ENCODE results near the gene AMFR.

AMFR gene

DNA sequence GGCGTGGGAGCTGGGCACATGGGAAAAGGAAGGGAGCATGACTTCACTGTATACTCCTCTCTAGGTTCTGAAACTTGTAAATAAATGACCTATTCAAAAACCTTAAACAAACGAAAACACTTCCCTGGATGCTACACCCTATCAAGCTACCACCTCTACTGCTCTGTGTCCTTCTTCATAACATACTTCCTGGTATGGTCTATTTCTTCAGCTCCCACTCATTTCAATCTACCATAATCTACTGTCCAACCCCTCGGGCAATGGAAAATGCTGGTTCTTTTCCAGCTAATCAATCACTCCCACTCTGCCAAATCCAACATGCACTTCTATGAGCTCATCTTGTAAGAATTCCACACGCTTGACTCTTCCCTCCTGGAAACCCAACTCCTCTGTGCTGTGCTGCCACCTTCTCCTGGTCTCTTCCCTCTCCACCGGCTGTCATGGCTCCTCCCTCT is 42.4 kb downstream of the AMFR start:
- Histone ChIP-seq H3K4me1 (ENCODE audit: control insufficient read depth, insufficient read depth, low read length) (no peaks in the 10 kb centered on the region), H3K9me3 (ENCODE audit: control insufficient read depth, insufficient read depth, low read depth, low read length) (no peaks in the 10 kb centered on the region), H3K27ac (ENCODE audit: extremely low read depth, low read depth, low read length) (no peak overlapping the region), H3K4me3 (ENCODE audit: low read depth, low read length) (no peak overlapping the region), H3K36me3 (ENCODE audit: control insufficient read depth in 2 of 2, insufficient read depth in 1 of 2, low read length in 2 of 2) (peaks cover 20 to 98% of the 10 kb centered on the region in 2 experiments; a peak in 2 of 3 replicates)
- CTCF ChIA-PET = interaction anchor here (0.6 to 2.1 kb wide), 6 partner anchors 18 to 50 kb away, joined by 3 to 11 read pairs (median 4); no protein-coding TSS in a partner anchor
- POLR2A ChIA-PET = interaction anchor here (0.6 to 1.8 kb wide), 6 partner anchors 12 to 70 kb away, joined by 3 to 7 read pairs (median 5); partner anchors contain the start of genes NUDT21 and OGFOD1
- 0 out of 2 replicates have a peak, but pooled peaks have one; percentile 17 for TF ChIP-seq SP7 (tag by site-specific recombination; IDR thresholded peaks at IDR 0.05)
- TF ChIP-seq ZNF350 (tag by site-specific recombination; IDR thresholded peaks at IDR 0.05) = no peak
- no peak for TF ChIP-seq ZNF560 (tag by site-specific recombination; IDR thresholded peaks at IDR 0.05; ENCODE audit: borderline replicate concordance)
- TF ChIP-seq, protein P1, sequence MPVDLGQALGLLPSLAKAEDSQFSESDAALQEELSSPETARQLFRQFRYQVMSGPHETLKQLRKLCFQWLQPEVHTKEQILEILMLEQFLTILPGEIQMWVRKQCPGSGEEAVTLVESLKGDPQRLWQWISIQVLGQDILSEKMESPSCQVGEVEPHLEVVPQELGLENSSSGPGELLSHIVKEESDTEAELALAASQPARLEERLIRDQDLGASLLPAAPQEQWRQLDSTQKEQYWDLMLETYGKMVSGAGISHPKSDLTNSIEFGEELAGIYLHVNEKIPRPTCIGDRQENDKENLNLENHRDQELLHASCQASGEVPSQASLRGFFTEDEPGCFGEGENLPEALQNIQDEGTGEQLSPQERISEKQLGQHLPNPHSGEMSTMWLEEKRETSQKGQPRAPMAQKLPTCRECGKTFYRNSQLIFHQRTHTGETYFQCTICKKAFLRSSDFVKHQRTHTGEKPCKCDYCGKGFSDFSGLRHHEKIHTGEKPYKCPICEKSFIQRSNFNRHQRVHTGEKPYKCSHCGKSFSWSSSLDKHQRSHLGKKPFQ (tag by site-specific recombination; IDR thresholded peaks at IDR 0.05) = no peak
- no peak for TF ChIP-seq ZNF155 (tag by site-specific recombination; IDR thresholded peaks at IDR 0.05)
- no peak for TF ChIP-seq ZNF174 (tag by site-specific recombination; IDR thresholded peaks at IDR 0.05)
- TF ChIP-seq ZNF221 (tag by site-specific recombination; IDR thresholded peaks at IDR 0.05; ENCODE audit: borderline replicate concordance) = no peak
- peak; percentile 90 for TF ChIP-seq ZNF600 (tag by site-specific recombination; IDR thresholded peaks at IDR 0.05)
- no peak for TF ChIP-seq ZNF280C (tag by site-specific recombination; IDR thresholded peaks at IDR 0.05)
- no peak for TF ChIP-seq ZNF398 (tag by site-specific recombination; IDR thresholded peaks at IDR 0.05)
- TF ChIP-seq ZXDB (tag by site-specific recombination; IDR thresholded peaks at IDR 0.05) = no peak
- TF ChIP-seq KLF9 (tag by site-specific recombination; IDR thresholded peaks at IDR 0.05; ENCODE audit: low read depth) = no peak
- TF ChIP-seq CTCF (tag by site-specific recombination; IDR thresholded peaks at IDR 0.05) = no peak
- peak; percentile 74 for TF ChIP-seq ZFHX2 (tag by site-specific recombination; conservative IDR thresholded peaks at IDR 0.05)
- TF ChIP-seq ZNF701 (tag by site-specific recombination; IDR thresholded peaks at IDR 0.05) = no peak
- TF ChIP-seq INSM2 (tag by site-specific recombination; IDR thresholded peaks at IDR 0.05) = no peak
- TF ChIP-seq ZBTB11 (tag by site-specific recombination; conservative IDR thresholded peaks at IDR 0.05; ENCODE audit: low read depth) = no peak
- TF ChIP-seq, protein P2, sequence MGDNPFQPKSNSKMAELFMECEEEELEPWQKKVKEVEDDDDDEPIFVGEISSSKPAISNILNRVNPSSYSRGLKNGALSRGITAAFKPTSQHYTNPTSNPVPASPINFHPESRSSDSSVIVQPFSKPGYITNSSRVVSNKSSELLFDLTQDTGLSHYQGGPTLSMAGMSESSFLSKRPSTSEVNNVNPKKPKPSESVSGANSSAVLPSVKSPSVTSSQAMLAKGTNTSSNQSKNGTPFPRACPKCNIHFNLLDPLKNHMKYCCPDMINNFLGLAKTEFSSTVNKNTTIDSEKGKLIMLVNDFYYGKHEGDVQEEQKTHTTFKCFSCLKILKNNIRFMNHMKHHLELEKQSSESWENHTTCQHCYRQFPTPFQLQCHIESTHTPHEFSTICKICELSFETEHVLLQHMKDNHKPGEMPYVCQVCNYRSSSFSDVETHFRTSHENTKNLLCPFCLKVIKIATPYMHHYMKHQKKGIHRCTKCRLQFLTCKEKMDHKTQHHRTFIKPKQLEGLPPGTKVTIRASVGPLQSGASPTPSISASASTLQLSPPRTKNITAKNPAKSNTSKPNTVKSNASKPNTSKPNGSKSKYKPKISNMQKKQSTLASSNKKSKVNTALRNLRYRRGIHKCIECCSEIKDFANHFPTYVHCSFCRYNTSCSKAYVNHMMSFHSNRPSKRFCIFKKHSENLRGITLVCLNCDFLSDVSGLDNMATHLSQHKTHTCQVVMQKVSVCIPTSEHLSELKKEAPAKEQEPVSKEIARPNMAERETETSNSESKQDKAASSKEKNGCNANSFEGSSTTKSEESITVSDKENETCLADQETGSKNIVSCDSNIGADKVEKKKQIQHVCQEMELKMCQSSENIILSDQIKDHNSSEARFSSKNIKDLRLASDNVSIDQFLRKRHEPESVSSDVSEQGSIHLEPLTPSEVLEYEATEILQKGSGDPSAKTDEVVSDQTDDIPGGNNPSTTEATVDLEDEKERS (tag by site-specific recombination; IDR thresholded peaks at IDR 0.05) = no peak
- TF ChIP-seq ZNF510 (tag by site-specific recombination; IDR thresholded peaks at IDR 0.05; ENCODE audit: insufficient replicate concordance) = no peak
- no peak for TF ChIP-seq ZSCAN16 (tag by site-specific recombination; IDR thresholded peaks at IDR 0.05)
- no peak for TF ChIP-seq ZFP41 (tag by site-specific recombination; IDR thresholded peaks at IDR 0.05; ENCODE audit: borderline replicate concordance)
